HCT116 (cell line): Measurements from ENCODE around the gene ASCC1.

Source experiments
- TF ChIP-seq, protein P1 (sequence below), 3 experiments: fragments of 200-600 bp in 1 of 3; sonication (generic) in 1 of 3; IDR thresholded peaks in 2 of 3; conservative IDR thresholded peaks in 1 of 3; 2 replicates each; pipeline ENCODE4 v1.5.1; 2012 to 2017; ENCODE audit warnings: low read depth in 2 of 3, low read length in 2 of 3, antibody characterized with exemption in 1 of 3, borderline replicate concordance in 1 of 3, control low read depth in 1 of 3, mild to moderate bottlenecking in 1 of 3, mixed read lengths in 1 of 3, mixed run types in 1 of 3, moderate library complexity in 1 of 3; ENCODE audit not compliant: insufficient read depth in 1 of 3
- TF ChIP-seq, protein P2 (sequence below): IDR thresholded peaks from 2 replicates; pipeline ENCODE4 v1.6.1; 2012

DNA sequence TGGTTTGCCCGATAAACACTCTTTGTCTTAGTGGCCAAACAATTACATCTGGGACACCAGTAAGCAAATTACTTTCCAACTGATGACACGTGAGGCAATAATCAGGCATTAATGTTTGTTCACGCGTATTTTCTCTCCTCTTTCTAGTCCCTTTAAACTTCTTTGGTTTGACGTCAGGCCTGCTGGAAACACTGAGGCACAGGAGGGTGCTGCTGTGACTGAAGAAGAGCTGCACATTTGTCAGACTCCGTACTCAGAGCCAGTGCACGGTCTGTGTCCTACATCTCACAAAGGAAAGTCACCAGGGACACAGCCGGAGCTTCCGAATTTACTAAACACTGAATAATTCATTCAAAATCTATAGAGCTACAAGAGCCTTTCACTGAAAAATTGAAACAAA is 57.9 kb downstream of the ASCC1 start:
- TF ChIP-seq, protein P1, sequence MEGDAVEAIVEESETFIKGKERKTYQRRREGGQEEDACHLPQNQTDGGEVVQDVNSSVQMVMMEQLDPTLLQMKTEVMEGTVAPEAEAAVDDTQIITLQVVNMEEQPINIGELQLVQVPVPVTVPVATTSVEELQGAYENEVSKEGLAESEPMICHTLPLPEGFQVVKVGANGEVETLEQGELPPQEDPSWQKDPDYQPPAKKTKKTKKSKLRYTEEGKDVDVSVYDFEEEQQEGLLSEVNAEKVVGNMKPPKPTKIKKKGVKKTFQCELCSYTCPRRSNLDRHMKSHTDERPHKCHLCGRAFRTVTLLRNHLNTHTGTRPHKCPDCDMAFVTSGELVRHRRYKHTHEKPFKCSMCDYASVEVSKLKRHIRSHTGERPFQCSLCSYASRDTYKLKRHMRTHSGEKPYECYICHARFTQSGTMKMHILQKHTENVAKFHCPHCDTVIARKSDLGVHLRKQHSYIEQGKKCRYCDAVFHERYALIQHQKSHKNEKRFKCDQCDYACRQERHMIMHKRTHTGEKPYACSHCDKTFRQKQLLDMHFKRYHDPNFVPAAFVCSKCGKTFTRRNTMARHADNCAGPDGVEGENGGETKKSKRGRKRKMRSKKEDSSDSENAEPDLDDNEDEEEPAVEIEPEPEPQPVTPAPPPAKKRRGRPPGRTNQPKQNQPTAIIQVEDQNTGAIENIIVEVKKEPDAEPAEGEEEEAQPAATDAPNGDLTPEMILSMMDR (IDR thresholded peaks at IDR 0.05 in 2 of 3, conservative IDR thresholded peaks at IDR 0.05 in 1 of 3; ENCODE audit: borderline replicate concordance in 1 of 3, insufficient read depth in 1 of 3, low read depth in 2 of 3, low read length in 2 of 3): no peak
- TF ChIP-seq, protein P2, sequence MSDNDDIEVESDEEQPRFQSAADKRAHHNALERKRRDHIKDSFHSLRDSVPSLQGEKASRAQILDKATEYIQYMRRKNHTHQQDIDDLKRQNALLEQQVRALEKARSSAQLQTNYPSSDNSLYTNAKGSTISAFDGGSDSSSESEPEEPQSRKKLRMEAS: no peak
